GM23338 (cell line): ENCODE data around the gene CCDC170. TPM values are rescaled to one million over a fixed set of nuclear protein-coding genes. Genes with fewer than 3 reads are reported as not detected.

Experiments
- ATAC-seq: fragments of 200-7000 bp; cut with Tn5 transposase; 3 replicates; pipeline ENCODE4 v1.9.1; 2020
- DNase-seq: peaks from one replicate; pipeline ENCODE4 v3.0.0-alpha.2; 2015; ENCODE audit warnings: low spot score
- H2AFZ ChIP-seq: fragments of 200-600 bp; sonication (generic); 2 replicates; pipeline ENCODE4 v1.8.0; 2016; ENCODE audit warnings: antibody characterized with exemption, mild to moderate bottlenecking, moderate library complexity
- H3F3A ChIP-seq: fragments of 200-600 bp; sonication (generic); replicated peaks from 2 replicates; pipeline ENCODE4 v1.8.0; 2017; ENCODE audit warnings: antibody characterized with exemption, mixed run types, low read depth
- H3K27ac ChIP-seq: fragments of 200-600 bp; sonication (generic); 2 replicates; pipeline ENCODE4 v1.6.1; 2016; ENCODE audit warnings: low read depth
- H3K27me3 ChIP-seq: fragments of 200-600 bp; sonication (generic); 2 replicates; pipeline ENCODE4 v1.8.0; 2016; ENCODE audit warnings: mild to moderate bottlenecking, mixed run types, moderate library complexity; ENCODE audit not compliant: insufficient read depth
- H3K36me3 ChIP-seq: fragments of 200-600 bp; sonication (generic); 2 replicates; pipeline ENCODE4 v1.8.0; 2016; ENCODE audit warnings: mild to moderate bottlenecking; ENCODE audit not compliant: insufficient read depth
- H3K4me1 ChIP-seq: fragments of 200-600 bp; sonication (generic); 2 replicates; pipeline ENCODE4 v1.8.0; 2016; ENCODE audit warnings: mild to moderate bottlenecking, moderate library complexity; ENCODE audit not compliant: insufficient read depth
- H3K4me2 ChIP-seq: fragments of 200-600 bp; sonication (generic); 2 replicates; pipeline ENCODE4 v1.7.1; 2017; ENCODE audit warnings: mixed run types
- H3K4me3 ChIP-seq: fragments of 200-600 bp; sonication (generic); 2 replicates; pipeline ENCODE4 v1.6.1; 2016; ENCODE audit warnings: mixed run types
- H3K79me2 ChIP-seq: fragments of 200-600 bp; sonication (generic); replicated peaks from 2 replicates; pipeline ENCODE4 v1.8.0; 2017; ENCODE audit warnings: mild to moderate bottlenecking; ENCODE audit not compliant: insufficient read depth
- H3K9me2 ChIP-seq: fragments of 200-600 bp; sonication (generic); 2 replicates; pipeline ENCODE4 v1.8.0; 2017; ENCODE audit not compliant: insufficient read depth
- H4K20me1 ChIP-seq: fragments of 200-600 bp; sonication (generic); replicated peaks from 2 replicates; pipeline ENCODE4 v1.8.0; 2017; ENCODE audit warnings: mild to moderate bottlenecking; ENCODE audit not compliant: insufficient read depth
- H3K27ac Mint-ChIP-seq: 2 replicates; pipeline ENCODE4 v1.8.0; 2020; ENCODE audit warnings: inconsistent platforms, mild to moderate bottlenecking, moderate library complexity, mixed read lengths
- H3K27me3 Mint-ChIP-seq: 3 replicates; pipeline ENCODE4 v1.8.0; 2022; ENCODE audit warnings: low read depth, mild to moderate bottlenecking, moderate library complexity, mixed read lengths, inconsistent platforms; ENCODE audit not compliant: insufficient read depth, poor library complexity
- H3K36me3 Mint-ChIP-seq: 3 replicates; pipeline ENCODE4 v1.8.0; 2021; ENCODE audit warnings: low read depth, mild to moderate bottlenecking, inconsistent platforms, moderate library complexity, mixed read lengths
- H3K4me1 Mint-ChIP-seq: 3 replicates; pipeline ENCODE4 v1.8.0; 2020; ENCODE audit warnings: mild to moderate bottlenecking, inconsistent platforms, mixed read lengths
- H3K4me3 Mint-ChIP-seq: 3 replicates; pipeline ENCODE4 v1.8.0; 2021; ENCODE audit warnings: moderate library complexity, mild to moderate bottlenecking, inconsistent platforms, mixed read lengths
- H3K9me3 Mint-ChIP-seq: 3 replicates; pipeline ENCODE4 v1.8.0; 2020; ENCODE audit warnings: moderate library complexity, mild to moderate bottlenecking, inconsistent platforms, mixed read lengths
- CTCF ChIP-seq, 2 experiments: fragments of 200-600 bp in 1 of 2; sonication (generic) in 1 of 2; conservative IDR thresholded peaks; 2 replicates each; pipeline versions ENCODE4 v1.5.1 to v1.6.1; 2016 to 2017; ENCODE audit warnings: antibody characterized with exemption in 2 of 2, low read depth in 2 of 2, mild to moderate bottlenecking in 2 of 2, moderate library complexity in 1 of 2
- EZH2phosphoT487 ChIP-seq: fragments of 200-600 bp; sonication (generic); IDR thresholded peaks from one replicate; pipeline ENCODE4 v1.8.1; 2018; ENCODE audit warnings: antibody characterized with exemption; ENCODE audit not compliant: unreplicated experiment
- ZNF114 ChIP-seq: fragments of 250-450 bp; sonication (Bioruptor Pico); IDR thresholded peaks from 2 replicates; pipeline ENCODE4 v1.5.0; 2020; ENCODE audit warnings: mild to moderate bottlenecking, moderate library complexity
- ZNF331 ChIP-seq: fragments of 250-450 bp; sonication (Bioruptor Pico); IDR thresholded peaks from 2 replicates; pipeline ENCODE4 v1.5.0; 2020; ENCODE audit warnings: low read depth, mild to moderate bottlenecking, moderate library complexity
- ZNF462 ChIP-seq: fragments of 250-450 bp; sonication (Bioruptor Pico); IDR thresholded peaks from 2 replicates; pipeline ENCODE4 v1.5.0; 2020; ENCODE audit warnings: mild to moderate bottlenecking, moderate library complexity
- polyA plus RNA-seq: library from polyadenylated mRNA; unstranded; fragments of >200 nt; fragmentation: Nextera tagmentation; extraction: Ambion mirVana; gene quantifications from 2 replicates; pipeline ENCODE4 v1.2.1, GENCODE V29; 2016
- total RNA-seq: library from RNA; depleted of rRNA; stranded (reverse); fragments of >200 nt; shearing (Covaris generic); gene quantifications from 2 replicates; pipeline ENCODE4 v1.2.3, GENCODE V29; 2014

Gene CCDC170
- total and polyA plus RNA-seq, 2 experiments from 2014 or later = 0.18 TPM; not detected in 1

- Histone ChIP-seq H3K4me2 (no peak overlapping the region), H3K36me3 (no peaks in the 10 kb centered on the region), H3K9me2 (no peaks in the 10 kb centered on the region; the same call in 1 of the 2 replicates), H2AFZ (peak overlapping the region; percentile 93), H3F3A (no peaks in the 10 kb centered on the region), H3K27ac (no peak overlapping the region), H3K27me3 (no peaks in the 10 kb centered on the region), H4K20me1 (no peaks in the 10 kb centered on the region), H3K4me3 (no peak overlapping the region), H3K4me1 (peaks cover 13% of the 10 kb centered on the region), H3K79me2 (no peaks in the 10 kb centered on the region)
- ATAC-seq (peak; percentile 34; the same call in 2 of the 3 replicates), DNase-seq (peak; percentile 9)
- H3K27ac Mint-ChIP-seq = no peak overlapping the region
- H3K4me3 Mint-ChIP-seq = no peak overlapping the region
- no peak for TF ChIP-seq EZH2phosphoT487
- no peak for TF ChIP-seq ZNF331 (CRISPR knock-in tag)
- no peak for TF ChIP-seq ZNF114 (CRISPR knock-in tag)
- TF ChIP-seq CTCF (conservative IDR thresholded peaks at IDR 0.05; ENCODE audit: low read depth in 2 of 2) = no peak
- no peak for TF ChIP-seq ZNF462 (CRISPR knock-in tag)
- H3K4me1 Mint-ChIP-seq = peaks cover 16% of the 10 kb centered on the region
- H3K27me3 Mint-ChIP-seq = peaks cover 4% of the 10 kb centered on the region
- H3K36me3 Mint-ChIP-seq = peaks cover 10% of the 10 kb centered on the region
- peaks cover 15% of the 10 kb centered on the region for H3K9me3 Mint-ChIP-seq
Observed at GRCh38 chr6:151589667-151590066, 95.8 kb downstream of the CCDC170 start.
